A673 (cell line): ENCODE data around the gene RAB38.

Source experiments
- CTCF ChIP-seq: fragments of 300-800, 200-600 bp; sonication (generic); conservative IDR thresholded peaks from 2 replicates; pipeline ENCODE4 v1.5.1; 2017; ENCODE audit warnings: low read depth, mild to moderate bottlenecking, antibody characterized with exemption, low read length, moderate library complexity, mixed read lengths
- EZH2 ChIP-seq: fragments of 200-600 bp; sonication (generic); IDR thresholded peaks from 2 replicates; pipeline ENCODE4 v1.6.1; 2017; ENCODE audit warnings: borderline replicate concordance, low read depth, mild to moderate bottlenecking, mixed read lengths, antibody characterized with exemption, low read length; ENCODE audit not compliant: poor library complexity, severe bottlenecking

GRCh38 chr11:88173956-88174355 is 1.3 kb downstream of the RAB38 start:
- TF ChIP-seq CTCF = no peak
- no peak for TF ChIP-seq EZH2
